Urinary bladder (tissue), 4 donors: ENCODE measurements around the gene TSPAN2. TPM values are rescaled to one million over a fixed set of nuclear protein-coding genes. Genes with fewer than 3 reads are reported as not detected.
A peak's percentile ranks its signal among the peaks of the same experiment; 100 is the strongest.
"Not testable (repeated sequence)": the region's sequence is repeated elsewhere in the genome, so short reads cannot be mapped to it uniquely, and the experiment has no call there.

ENCODE experiments used
- DNase-seq: peaks from one replicate; pipeline ENCODE4 v3.0.0-alpha.2; 2015; ENCODE audit errors: extremely low spot score
- H3K27ac ChIP-seq: one replicate; pipeline ENCODE4 v1.5.1; 2013; ENCODE audit warnings: low read depth, mild to moderate bottlenecking, moderate library complexity
- H3K36me3 ChIP-seq: one replicate; pipeline ENCODE4 v1.6.1; 2013; ENCODE audit warnings: mild to moderate bottlenecking, moderate library complexity; ENCODE audit not compliant: insufficient read depth
- H3K4me1 ChIP-seq: one replicate; pipeline ENCODE4 v1.6.1; 2013; ENCODE audit warnings: mild to moderate bottlenecking, moderate library complexity; ENCODE audit not compliant: insufficient read depth
- H3K4me3 ChIP-seq: one replicate; pipeline ENCODE4 v1.5.1; 2013; ENCODE audit warnings: low read depth, low read length
- WGBS: extraction: QIAGEN DNeasy Blood & Tissue Kit; methylation state at CpG from one replicate; pipeline ENCODE4 v1.1.7; 2013; 5-methylcytosine and 5-hydroxymethylcytosine counted together
- polyA plus RNA-seq: library from polyadenylated mRNA; stranded (reverse); fragments of 200-250 nt; gene quantifications from one replicate; pipeline ENCODE4 v1.2.3, GENCODE V29; 2013
- total RNA-seq: library from RNA; depleted of rRNA; stranded (reverse); fragments of >200 nt; gene quantifications from one replicate; pipeline ENCODE4 v1.2.3, GENCODE V29; 2014
- donor health status: healthy with polysubstance abuse.
- donor health status: healthy.

TSPAN2 gene
- total and polyA plus RNA-seq, 2 donors, result 51.1 to 55.4 TPM

- no peak overlapping the region for H3K4me3 ChIP-seq
- H3K4me1 ChIP-seq, result no peaks in the 10 kb centered on the region
- DNase-seq, result no peak
- no peaks in the 10 kb centered on the region for H3K36me3 ChIP-seq
- no peak overlapping the region for H3K27ac ChIP-seq
These were observed 65.7 kb downstream of the TSPAN2 start for GRCh38 chr1:115023593-115023992.

GRCh38 chr1:115021145-115021544 is 68.2 kb downstream of the TSPAN2 start:
- Histone ChIP-seq H3K27ac (no peak overlapping the region), H3K36me3 (no peaks in the 10 kb centered on the region), H3K4me1 (no peaks in the 10 kb centered on the region), H3K4me3 (no peak overlapping the region)
- DNase-seq, result no peak
- 72% methylated on average over 1 of the region's 1 CpG for WGBS

DNA sequence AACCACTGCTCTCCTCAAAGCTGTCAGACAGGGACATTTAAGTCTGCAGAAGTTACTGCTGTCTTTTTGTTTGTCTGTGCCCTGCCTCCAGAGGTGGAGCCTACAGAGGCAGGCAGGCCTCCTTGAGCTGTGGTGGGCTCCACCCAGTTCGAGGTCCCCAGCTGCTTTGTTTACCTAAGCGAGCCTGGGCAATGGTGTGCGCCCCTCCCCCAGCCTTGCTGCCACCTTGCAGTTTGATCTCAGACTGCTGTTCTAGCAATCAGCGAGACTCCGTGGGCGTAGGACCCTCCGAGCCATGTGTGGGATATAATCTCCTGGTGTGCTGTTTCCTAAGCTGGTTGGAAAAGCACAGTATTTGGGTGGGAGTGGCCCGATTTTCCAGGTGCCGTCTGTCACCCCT is 69.8 kb downstream of the TSPAN2 start:
- DNase-seq, H3K27ac ChIP-seq, H3K4me3 ChIP-seq, H3K4me1 ChIP-seq, H3K36me3 ChIP-seq: not testable (repeated sequence)
- WGBS, result 89% methylated on average over 9 of the region's 9 CpGs

- no peaks in the 10 kb centered on the region for H3K36me3 ChIP-seq
These were observed 75.5 kb downstream of the TSPAN2 start for GRCh38 chr1:115013792-115014191.

GRCh38 chr1:115012434-115012833 is 76.9 kb downstream of the TSPAN2 start:
- 56% methylated on average over 1 of the region's 1 CpG for WGBS
- Histone ChIP-seq H3K4me3 (no peak overlapping the region), H3K27ac (no peak overlapping the region), H3K36me3 (no peaks in the 10 kb centered on the region), H3K4me1 (no peaks in the 10 kb centered on the region)
- no peak for DNase-seq

More at GRCh38 chr1:115013792-115014191, 75.5 kb downstream of the TSPAN2 start:
- no peaks in the 10 kb centered on the region for H3K4me1 ChIP-seq
- no peak for DNase-seq
- H3K4me3 ChIP-seq, result no peak overlapping the region
- 88% methylated on average over 2 of the region's 2 CpGs for WGBS
- H3K27ac ChIP-seq, result no peak overlapping the region

DNA sequence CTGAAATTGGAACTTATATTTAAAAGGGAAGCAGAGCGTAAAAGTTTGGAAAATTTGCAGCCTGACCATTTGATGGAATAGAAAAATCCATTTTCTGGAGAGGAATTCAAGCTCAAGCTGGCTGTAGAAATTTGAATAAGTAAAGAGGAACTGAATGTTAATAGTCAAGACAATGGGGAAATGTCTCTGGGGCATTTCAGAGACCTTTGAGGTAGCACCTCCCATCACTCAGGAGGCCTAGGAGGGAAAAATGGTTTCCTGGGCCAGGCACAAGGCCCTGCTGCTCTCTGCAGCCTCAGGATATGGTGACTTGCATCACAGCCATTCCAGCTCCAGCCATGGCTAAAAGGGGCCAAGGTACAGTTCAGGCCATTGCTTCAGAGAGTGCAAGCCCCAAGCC is 77.3 kb downstream of the TSPAN2 start:
- DNase-seq, result no peak
- no peaks in the 10 kb centered on the region for H3K4me1 ChIP-seq
- peak overlapping the region; percentile 23 for H3K27ac ChIP-seq
- WGBS, result 92% methylated on average over 1 of the region's 1 CpG
- no peaks in the 10 kb centered on the region for H3K36me3 ChIP-seq
- H3K4me3 ChIP-seq, result no peak overlapping the region

- Histone ChIP-seq H3K36me3 (no peaks in the 10 kb centered on the region), H3K4me1 (no peaks in the 10 kb centered on the region), H3K4me3 (no peak overlapping the region), H3K27ac (no peak overlapping the region)
- no peak for DNase-seq
- 87% methylated on average over 2 of the region's 2 CpGs for WGBS
These were observed 83.1 kb downstream of the TSPAN2 start for GRCh38 chr1:115006191-115006590.

Other genes with a start within 250 kb of the TSPAN2 start
- not detected for gene SYCP1, start 234.6 kb downstream of the TSPAN2 start, total RNA-seq
- not detected for gene SYCP1, start 234.6 kb downstream of the TSPAN2 start, polyA plus RNA-seq
- not detected for gene TSHB, start 59.7 kb downstream of the TSPAN2 start, total RNA-seq
- gene TSHB, start 59.7 kb downstream of the TSPAN2 start, polyA plus RNA-seq, result not detected
- 5.8 TPM for gene NGF, start 248.7 kb upstream of the TSPAN2 start, total RNA-seq
- gene NGF, start 248.7 kb upstream of the TSPAN2 start, polyA plus RNA-seq, result 8.0 TPM